T-helper 2 cell (primary cell): ENCODE results near the gene LUZP1.

Experiments
- DNase-seq, 5 experiments: peaks; one replicate each; pipeline versions ENCODE4 v3.0.0 to v3.0.0-alpha.2; 2012 to 2022

LUZP1 gene

GRCh38 chr1:23083714-23084480 lies 84.8 kb downstream of the LUZP1 start:
- no peak for DNase-seq

- peak in 1 of 5 experiments; percentile 5 for DNase-seq
These were observed 87.3 kb downstream of the LUZP1 start for GRCh38 chr1:23081376-23081775.

- no peak for DNase-seq
These were observed 87.8 kb downstream of the LUZP1 start for GRCh38 chr1:23080885-23081284.

GRCh38 chr1:23079025-23079424 lies 89.6 kb downstream of the LUZP1 start:
- DNase-seq, result no peak

GRCh38 chr1:23074012-23074411 lies 94.6 kb downstream of the LUZP1 start:
- DNase-seq, result no peak

GRCh38 chr1:23069675-23070074 lies 99.0 kb downstream of the LUZP1 start:
- DNase-seq, result no peak

GRCh38 chr1:23069149-23069548 lies 99.5 kb downstream of the LUZP1 start:
- no peak for DNase-seq

GRCh38 chr1:23066075-23066474 lies 102.6 kb downstream of the LUZP1 start:
- DNase-seq, result no peak

GRCh38 chr1:23065385-23065784 lies 103.3 kb downstream of the LUZP1 start:
- no peak for DNase-seq

- DNase-seq, result no peak
These were observed 106.4 kb downstream of the LUZP1 start for GRCh38 chr1:23062271-23062670.

GRCh38 chr1:23057301-23057700 lies 111.4 kb downstream of the LUZP1 start:
- no peak for DNase-seq

GRCh38 chr1:23051290-23051909 lies 117.3 kb downstream of the LUZP1 start:
- DNase-seq, result no peak

GRCh38 chr1:23050201-23050600 lies 118.5 kb downstream of the LUZP1 start:
- no peak for DNase-seq

GRCh38 chr1:23044035-23044434 lies 124.6 kb downstream of the LUZP1 start:
- no peak for DNase-seq

- no peak for DNase-seq
These were observed 128.1 kb downstream of the LUZP1 start for GRCh38 chr1:23040509-23040908.

GRCh38 chr1:23039308-23039826 lies 129.3 kb downstream of the LUZP1 start:
- DNase-seq, result no peak

GRCh38 chr1:23037081-23037740 lies 131.4 kb downstream of the LUZP1 start:
- DNase-seq, result no peak

- no peak for DNase-seq
These were observed 132.7 kb downstream of the LUZP1 start for GRCh38 chr1:23035823-23036452.
